ENCODE results near the gene PISD. TPM values are rescaled to one million over a fixed set of nuclear protein-coding genes. Genes with fewer than 3 reads are reported as not detected.

Gene PISD
- total RNA-seq, 4 donors from 2014 or later = 27.5 to 68.1 (median 61.4) TPM

DNA sequence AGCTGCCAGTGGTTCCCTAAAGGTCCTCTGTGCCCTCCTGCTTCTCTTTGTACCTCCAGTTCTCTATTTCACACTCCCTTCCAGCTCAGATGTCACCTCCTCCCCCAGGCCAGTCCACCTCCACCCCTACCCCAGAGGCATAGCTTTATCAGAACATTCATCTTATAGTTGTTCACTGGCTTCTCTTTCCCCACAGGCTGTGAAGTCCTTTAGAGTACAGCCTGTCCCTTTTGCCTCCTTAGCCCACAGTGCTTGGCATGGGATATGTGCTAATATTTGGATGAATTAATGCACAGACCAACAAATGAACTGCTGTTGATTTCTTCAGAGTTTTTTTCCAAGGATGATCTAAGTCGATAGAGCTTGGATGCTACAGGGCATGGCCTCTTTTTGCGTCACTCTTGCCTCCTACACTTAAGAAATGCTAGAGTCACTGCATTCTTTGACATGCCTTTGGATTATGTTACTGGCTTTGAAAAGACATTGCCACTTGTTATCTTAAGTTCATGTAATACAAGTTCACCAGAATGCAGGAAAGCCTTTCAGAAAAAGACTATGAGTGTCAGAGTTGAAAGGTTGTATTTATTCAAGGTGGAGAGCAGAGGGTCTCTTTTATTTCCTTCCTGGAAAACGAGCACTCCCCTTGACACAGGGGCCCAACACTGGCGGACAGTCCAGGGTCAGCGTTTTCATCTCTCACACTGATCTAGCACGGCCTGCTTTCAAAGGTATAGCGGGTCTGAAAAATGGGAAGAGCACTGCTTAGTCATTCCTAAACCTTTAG, 75.7 kb downstream of the PISD start:
- DNase-seq = no peak
- H3K4me3 ChIP-seq = no peak overlapping the region
- H3K9me3 ChIP-seq = no peaks in the 10 kb centered on the region
- H3K4me1 ChIP-seq = no peaks in the 10 kb centered on the region
- H3K36me3 ChIP-seq = peaks cover 0 to 22% (median 0%) of the 10 kb centered on the region in 3 donors
- TF ChIP-seq, protein P1, sequence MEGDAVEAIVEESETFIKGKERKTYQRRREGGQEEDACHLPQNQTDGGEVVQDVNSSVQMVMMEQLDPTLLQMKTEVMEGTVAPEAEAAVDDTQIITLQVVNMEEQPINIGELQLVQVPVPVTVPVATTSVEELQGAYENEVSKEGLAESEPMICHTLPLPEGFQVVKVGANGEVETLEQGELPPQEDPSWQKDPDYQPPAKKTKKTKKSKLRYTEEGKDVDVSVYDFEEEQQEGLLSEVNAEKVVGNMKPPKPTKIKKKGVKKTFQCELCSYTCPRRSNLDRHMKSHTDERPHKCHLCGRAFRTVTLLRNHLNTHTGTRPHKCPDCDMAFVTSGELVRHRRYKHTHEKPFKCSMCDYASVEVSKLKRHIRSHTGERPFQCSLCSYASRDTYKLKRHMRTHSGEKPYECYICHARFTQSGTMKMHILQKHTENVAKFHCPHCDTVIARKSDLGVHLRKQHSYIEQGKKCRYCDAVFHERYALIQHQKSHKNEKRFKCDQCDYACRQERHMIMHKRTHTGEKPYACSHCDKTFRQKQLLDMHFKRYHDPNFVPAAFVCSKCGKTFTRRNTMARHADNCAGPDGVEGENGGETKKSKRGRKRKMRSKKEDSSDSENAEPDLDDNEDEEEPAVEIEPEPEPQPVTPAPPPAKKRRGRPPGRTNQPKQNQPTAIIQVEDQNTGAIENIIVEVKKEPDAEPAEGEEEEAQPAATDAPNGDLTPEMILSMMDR (IDR thresholded peaks at IDR 0.05) = no peak
- no peak for TF ChIP-seq POLR2A (IDR thresholded peaks at IDR 0.05)
- H3K27me3 ChIP-seq = no peaks in the 10 kb centered on the region
- no peak overlapping the region for H3K27ac ChIP-seq

DNA sequence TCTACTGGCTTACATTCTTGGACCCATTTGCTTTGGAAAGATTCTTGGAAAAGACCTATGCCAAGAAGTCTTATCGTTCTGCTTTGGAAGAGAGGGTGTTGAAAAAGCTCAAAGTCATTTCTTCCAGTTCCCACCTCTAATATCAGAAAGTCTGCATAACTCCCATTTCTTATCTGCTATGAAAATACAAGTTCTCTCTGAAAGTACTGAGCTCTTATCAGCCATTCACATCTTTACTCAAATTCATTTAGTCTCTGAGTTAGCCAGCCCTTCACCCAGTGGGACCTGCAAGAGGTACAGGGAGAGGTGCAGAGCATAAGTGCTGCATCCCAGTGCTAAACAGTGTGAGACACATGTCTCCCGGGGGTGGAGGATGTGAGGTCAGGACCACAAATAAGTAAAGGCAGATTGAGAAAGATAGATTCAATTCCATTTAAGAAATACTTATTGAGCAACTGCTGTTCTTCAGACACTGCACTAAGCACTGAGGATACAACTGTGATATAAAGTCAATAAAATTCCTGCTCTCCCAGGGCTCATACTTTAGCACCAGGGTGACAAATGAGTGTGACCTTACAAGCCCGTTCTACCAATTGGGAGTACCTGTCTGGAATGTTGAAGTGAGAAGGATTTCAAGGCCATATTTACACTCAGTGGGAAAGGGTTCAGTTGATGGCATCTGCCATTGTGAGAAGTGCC, 76.7 kb downstream of the PISD start:
- DNase-seq = peak in 1 of 3 donors; percentile 27
- TF ChIP-seq, protein P1 (IDR thresholded peaks at IDR 0.05) = no peak
- no peak for TF ChIP-seq POLR2A (IDR thresholded peaks at IDR 0.05)
- peaks cover 0 to 22% (median 0%) of the 10 kb centered on the region in 3 donors for H3K36me3 ChIP-seq
- no peak overlapping the region for H3K4me3 ChIP-seq
- no peaks in the 10 kb centered on the region for H3K9me3 ChIP-seq
- H3K27me3 ChIP-seq = no peaks in the 10 kb centered on the region
- H3K27ac ChIP-seq = no peak overlapping the region
- H3K4me1 ChIP-seq = no peaks in the 10 kb centered on the region

DNA sequence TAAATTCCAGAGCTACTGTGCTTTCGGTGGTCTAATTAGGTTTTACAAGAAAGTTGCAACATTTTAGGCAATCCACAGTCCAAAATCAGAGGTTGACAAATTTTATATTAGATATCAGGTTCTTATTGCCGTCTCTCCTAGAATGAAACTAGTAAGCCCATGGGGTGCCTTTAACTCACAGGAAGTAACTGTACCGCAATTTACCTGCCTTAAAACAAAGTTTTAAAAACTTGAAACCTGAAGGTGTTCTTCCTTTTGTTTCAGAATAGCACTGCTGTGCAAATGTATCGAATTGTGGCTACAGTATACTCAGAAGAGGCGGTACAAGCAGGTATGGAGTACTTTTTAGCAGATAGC, 77.2 kb downstream of the PISD start:
- Histone ChIP-seq H3K36me3 (peaks cover 0 to 22% (median 0%) of the 10 kb centered on the region in 3 donors), H3K27me3 (no peaks in the 10 kb centered on the region), H3K4me1 (no peaks in the 10 kb centered on the region), H3K27ac (no peak overlapping the region), H3K4me3 (no peak overlapping the region), H3K9me3 (no peaks in the 10 kb centered on the region)
- no peak for DNase-seq
- TF ChIP-seq, protein P1 (IDR thresholded peaks at IDR 0.05) = no peak
- no peak for TF ChIP-seq POLR2A (IDR thresholded peaks at IDR 0.05)

DNA sequence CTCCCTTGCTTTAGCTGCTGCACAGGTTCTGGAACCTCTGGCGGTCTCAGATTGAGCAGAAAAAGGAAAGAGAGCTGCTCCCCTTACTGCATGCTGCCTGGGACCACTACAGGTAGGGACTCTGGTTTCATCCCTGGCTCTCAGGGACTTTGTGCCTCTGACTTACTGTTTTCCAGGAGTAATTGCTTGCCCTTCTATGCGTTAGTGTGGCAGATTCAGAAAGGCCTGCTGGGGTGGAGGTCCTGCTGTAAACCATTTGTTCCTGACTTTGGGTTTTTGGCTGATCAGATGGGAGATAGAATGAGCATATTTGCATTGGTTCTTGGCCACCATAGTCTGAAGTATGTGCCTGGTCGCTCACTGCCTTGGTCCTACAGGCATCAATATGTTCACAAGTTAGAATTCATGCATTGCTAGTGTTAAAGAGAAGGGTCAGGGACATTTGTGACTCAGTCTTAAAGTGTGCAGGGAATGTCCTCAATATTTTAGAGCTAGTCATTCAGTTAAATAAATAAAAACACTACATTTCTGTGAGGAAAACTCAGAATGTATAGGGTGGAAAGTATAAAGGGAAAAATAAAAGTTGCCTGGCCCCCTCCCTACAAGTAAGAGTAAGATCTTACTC, 78.0 kb downstream of the PISD start:
- H3K36me3 ChIP-seq = peaks cover 0 to 22% (median 0%) of the 10 kb centered on the region in 3 donors
- H3K4me1 ChIP-seq = no peaks in the 10 kb centered on the region
- no peak for TF ChIP-seq POLR2A (IDR thresholded peaks at IDR 0.05)
- TF ChIP-seq, protein P1 (IDR thresholded peaks at IDR 0.05) = no peak
- DNase-seq = peak in 1 of 3 donors; percentile 7
- no peaks in the 10 kb centered on the region for H3K27me3 ChIP-seq
- no peaks in the 10 kb centered on the region for H3K9me3 ChIP-seq
- no peak overlapping the region for H3K4me3 ChIP-seq
- H3K27ac ChIP-seq = no peak overlapping the region

DNA sequence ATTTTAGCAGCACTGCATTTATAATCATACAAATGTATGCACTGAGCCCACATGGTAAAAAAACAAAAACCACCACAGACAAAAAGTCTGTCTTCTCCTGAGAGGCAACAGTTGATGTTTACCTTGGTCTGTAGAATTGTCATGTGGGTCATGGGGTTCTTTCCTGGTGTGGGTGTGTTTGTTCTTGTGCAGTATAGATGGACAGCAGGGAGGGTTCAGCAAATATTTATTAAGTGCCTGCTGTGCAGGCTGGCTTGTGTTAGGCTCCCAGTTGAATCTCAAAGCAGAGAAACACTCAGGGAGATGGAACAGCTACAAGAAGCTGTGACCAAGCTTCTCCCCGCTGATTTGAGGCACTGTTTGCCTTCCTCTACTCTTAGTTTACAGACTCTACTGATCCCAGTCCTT, 82.2 kb downstream of the PISD start:
- H3K27ac ChIP-seq = no peak overlapping the region
- DNase-seq = no peak
- no peak overlapping the region for H3K4me3 ChIP-seq
- H3K4me1 ChIP-seq = no peaks in the 10 kb centered on the region
- peaks cover 0 to 12% (median 0%) of the 10 kb centered on the region in 3 donors for H3K36me3 ChIP-seq
- no peak for TF ChIP-seq POLR2A (IDR thresholded peaks at IDR 0.05)
- TF ChIP-seq, protein P1 (IDR thresholded peaks at IDR 0.05) = no peak
- H3K9me3 ChIP-seq = no peaks in the 10 kb centered on the region
- no peaks in the 10 kb centered on the region for H3K27me3 ChIP-seq

All from Peyer's patch (tissue), 4 donors.